Testis (tissue), 3 donors: ENCODE results near the gene SIL1. TPM values are rescaled to one million over a fixed set of nuclear protein-coding genes. Genes with fewer than 3 reads are reported as not detected.

ENCODE experiments used
- DNase-seq: peaks from one replicate; pipeline ENCODE4 v3.0.0-alpha.2; 2019
- H3K27ac ChIP-seq, 2 donors: fragments of 200-600 bp; sonication (generic); one replicate each; pipeline ENCODE4 v1.5.1; 2019
- H3K27me3 ChIP-seq: fragments of 200-600 bp; sonication (generic); one replicate; pipeline ENCODE4 v1.5.1; 2019
- H3K36me3 ChIP-seq: fragments of 200-600 bp; sonication (generic); one replicate; pipeline ENCODE4 v1.5.1; 2017; ENCODE audit warnings: low read depth; ENCODE audit errors: missing control alignments
- H3K4me1 ChIP-seq: fragments of 200-600 bp; sonication (generic); one replicate; pipeline ENCODE4 v1.5.1; 2019
- H3K4me3 ChIP-seq, 2 donors: fragments of 200-600 bp; sonication (generic); one replicate each; pipeline ENCODE4 v1.5.1; 2017 to 2019
- H3K9me3 ChIP-seq: fragments of 200-600 bp; sonication (generic); one replicate; pipeline ENCODE4 v1.5.1; 2017
- CTCF ChIP-seq, 3 experiments: fragments of 450-650 bp in 2 of 3; fragments of 200-600 bp in 1 of 3; sonication (generic) in 1 of 3; IDR thresholded peaks; one replicate each; pipeline ENCODE4 v1.5.1; 2016 to 2019; ENCODE audit warnings: antibody characterized with exemption in 3 of 3, mild to moderate bottlenecking in 2 of 3, moderate library complexity in 1 of 3
- POLR2A ChIP-seq: fragments of 450-650 bp; IDR thresholded peaks from one replicate; pipeline ENCODE4 v1.6.1; 2017; ENCODE audit warnings: antibody characterized with exemption, mild to moderate bottlenecking, moderate library complexity
- WGBS, 2 donors: methylation state at CpG; one replicate each; pipeline ENCODE4 v1.1.5; 2018; 5-methylcytosine and 5-hydroxymethylcytosine counted together
- intact Hi-C: fragments of 100-400 bp; cut with DNase I; formaldehyde crosslinking; loops from one replicate; pipeline ENCODE4 v1.15.1; 2023; ENCODE audit warnings: low total_unique reads
- polyA plus RNA-seq: library from polyadenylated mRNA; stranded (reverse); fragments of 350-450 nt; fragmentation: Illumina TruSeq; extraction: RNeasy Lipid Tissue Mini Kit (QIAGEN cat#74804); gene quantifications from one replicate; pipeline ENCODE4 v1.2.3, GENCODE V29; 2014; ENCODE audit warnings: low read depth, low replicate concordance; ENCODE audit not compliant: insufficient read depth
- total RNA-seq, 2 donors: library from RNA; depleted of rRNA; stranded (reverse); fragments of >200 nt; gene quantifications; one replicate each; pipeline ENCODE4 v1.2.3, GENCODE V29; 2016

The SIL1 gene
- total and polyA plus RNA-seq, 3 donors from 2014 or later = 86.5 to 116 (median 98.2) TPM

- Histone ChIP-seq H3K4me3 (no peak overlapping the region), H3K27ac (no peak overlapping the region), H3K27me3 (no peaks in the 10 kb centered on the region), H3K4me1 (no peaks in the 10 kb centered on the region), H3K36me3 (no peaks in the 10 kb centered on the region), H3K9me3 (no peaks in the 10 kb centered on the region)
- no peak for DNase-seq
- TF ChIP-seq CTCF (IDR thresholded peaks at IDR 0.05) (no peak), POLR2A (no peak)
- intact Hi-C loops = no loop called here
- 65 to 78% methylated on average over 2 of the region's 2 CpGs for WGBS, 2 donors
Measured at GRCh38 chr5:138942066-138942465, 256.1 kb downstream of the SIL1 start.

- TF ChIP-seq POLR2A = no peak
- TF ChIP-seq CTCF (IDR thresholded peaks at IDR 0.05) = no peak
- Histone ChIP-seq H3K9me3 (no peaks in the 10 kb centered on the region), H3K4me3 (no peak overlapping the region), H3K4me1 (peaks cover 4% of the 10 kb centered on the region), H3K27me3 (no peaks in the 10 kb centered on the region), H3K27ac (no peak overlapping the region), H3K36me3 (peaks cover 3% of the 10 kb centered on the region)
- WGBS, 2 donors = 85 to 89% methylated on average over 5 of the region's 5 CpGs
- no peak for DNase-seq
- intact Hi-C loops = no loop called here
Measured at GRCh38 chr5:138938526-138938925, 259.6 kb downstream of the SIL1 start.

DNA sequence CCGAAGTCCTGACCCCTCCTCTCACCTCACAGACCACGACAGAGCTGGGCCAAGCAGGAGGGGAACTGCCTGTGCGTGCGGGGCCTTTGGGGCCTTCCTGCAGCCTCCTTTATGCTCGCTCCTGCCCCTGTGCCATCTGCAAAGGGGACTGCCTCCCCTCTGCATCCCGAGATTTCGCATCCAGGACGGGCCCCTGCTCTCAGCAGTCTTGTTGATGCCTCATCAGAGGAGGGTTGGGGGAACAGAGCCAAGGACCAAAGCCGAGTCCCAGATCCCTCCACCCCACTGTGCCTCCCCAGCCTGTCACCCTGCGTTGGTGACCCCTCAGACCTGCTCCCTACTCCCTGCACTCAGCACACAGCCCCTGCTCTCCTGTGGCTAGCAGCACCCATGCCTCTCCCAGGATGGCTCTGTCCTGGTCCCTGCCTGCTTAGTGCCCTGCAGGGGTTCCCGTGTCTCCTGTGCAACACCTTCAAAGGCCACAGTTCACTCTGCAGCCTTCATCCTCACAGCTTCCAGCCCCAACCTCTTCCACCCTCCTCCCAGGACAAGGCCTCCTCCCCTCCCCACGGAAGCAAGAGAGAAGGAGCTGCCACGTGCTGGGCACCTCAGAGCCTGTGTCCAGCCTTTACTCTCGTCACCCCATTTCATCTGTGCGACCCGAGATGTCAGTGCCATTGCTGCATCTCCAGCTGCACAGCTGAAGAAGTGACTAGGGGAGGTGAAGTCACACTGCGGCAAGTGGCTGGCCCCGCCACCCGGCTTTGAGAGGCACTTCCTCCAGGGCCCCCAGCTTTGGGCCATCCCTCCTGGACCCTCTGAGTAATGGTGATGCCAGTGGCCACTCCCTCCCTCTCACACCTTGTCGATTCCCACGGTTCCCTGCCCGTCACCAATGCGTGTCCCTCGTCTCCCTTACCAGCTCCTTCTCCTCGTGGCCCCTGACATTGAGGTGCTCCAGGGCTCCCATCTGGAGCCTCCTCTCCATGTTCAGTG, 260.5 kb downstream of the SIL1 start:
- peaks cover 3% of the 10 kb centered on the region for H3K36me3 ChIP-seq
- no peak overlapping the region for H3K27ac ChIP-seq
- peaks cover 4% of the 10 kb centered on the region for H3K4me1 ChIP-seq
- no peaks in the 10 kb centered on the region for H3K9me3 ChIP-seq
- 90 to 94% methylated on average over 22 to 25 of the region's 25 CpGs for WGBS, 2 donors
- TF ChIP-seq POLR2A (no peak), CTCF (IDR thresholded peaks at IDR 0.05) (no peak)
- no peaks in the 10 kb centered on the region for H3K27me3 ChIP-seq
- intact Hi-C loops = no loop called here
- no peak for DNase-seq
- no peak overlapping the region for H3K4me3 ChIP-seq

GRCh38 chr5:138936968-138937345, 261.2 kb downstream of the SIL1 start:
- DNase-seq = no peak
- peaks cover 4% of the 10 kb centered on the region for H3K4me1 ChIP-seq
- no peaks in the 10 kb centered on the region for H3K27me3 ChIP-seq
- H3K9me3 ChIP-seq = no peaks in the 10 kb centered on the region
- H3K4me3 ChIP-seq = no peak overlapping the region
- H3K27ac ChIP-seq = no peak overlapping the region
- intact Hi-C loops = no loop called here
- H3K36me3 ChIP-seq = peaks cover 3% of the 10 kb centered on the region
- TF ChIP-seq POLR2A (no peak), CTCF (IDR thresholded peaks at IDR 0.05) (no peak)
- 59 to 67% methylated on average over 2 of the region's 2 CpGs for WGBS, 2 donors
